HepG2 (cell line): ENCODE results near the gene CSNK1A1. TPM values are rescaled to one million over a fixed set of nuclear protein-coding genes. Genes with fewer than 3 reads are reported as not detected.

ENCODE experiments used
- ATAC-seq: fragments of 200-7000 bp; cut with Tn5 transposase; 3 replicates; pipeline ENCODE4 v1.9.1; 2020; ENCODE audit warnings: mild to moderate bottlenecking, moderate library complexity
- BruUV-seq: library from RNA; stranded (reverse); fragments of 400-500 nt; replicated peaks from 2 replicates; lab custom pipeline; 2021; lab: Mats Ljungman, UMichigan
- CTCF ChIA-PET: fragments of 300-600 bp; formaldehyde crosslinking; extraction: SDS; loops from one replicate; lab custom pipeline; 2021; ENCODE audit warnings: low total read pairs, inconsistent platforms, low intra/inter-chr PET ratio; lab: Yijun Ruan, JAX
- POLR2A ChIA-PET: fragments of 350-600 bp; sonication (Branson Sonifier 250); formaldehyde crosslinking; loops from one replicate; lab custom pipeline; 2020; ENCODE audit warnings: antibody characterized with exemption, inconsistent platforms; lab: Yijun Ruan, JAX
- DNase-seq: peaks from one replicate; pipeline ENCODE4 v3.0.0-alpha.2; 2015; ENCODE audit warnings: low spot score
- FAIRE-seq: peaks from 3 replicates; lab custom pipeline; 2011; peaks lifted over from hg19 to GRCh38; lab: Jason Lieb, UNC
- H2AFZ ChIP-seq: one replicate; pipeline ENCODE4 v1.6.1; 2011; ENCODE audit warnings: low read length, inconsistent platforms
- H3K27ac ChIP-seq: fragments of 300-600 bp; 3 replicates; pipeline ENCODE4 v1.8.0; 2011; ENCODE audit warnings: mixed run types, mild to moderate bottlenecking, mixed read lengths, low read length, inconsistent platforms; ENCODE audit not compliant: insufficient read depth; ENCODE audit errors: extremely low read length
- H3K27me3 ChIP-seq, 2 experiments: fragments of 200-600 bp in 1 of 2; 2 replicates in 1 of 2; 3 replicates in 1 of 2; pipeline versions ENCODE4 v1.6.0 to v1.8.0; 2011; ENCODE audit warnings: low read length in 2 of 2, mild to moderate bottlenecking in 2 of 2, moderate library complexity in 2 of 2, inconsistent platforms in 1 of 2; ENCODE audit not compliant: insufficient read depth in 2 of 2, control insufficient read depth in 1 of 2
- H3K36me3 ChIP-seq, 2 experiments: fragments of 200-600 bp in 1 of 2; replicated peaks in 1 of 2; 2 replicates in 1 of 2; 3 replicates in 1 of 2; pipeline versions ENCODE4 v1.5.1 to v1.8.0; 2011; ENCODE audit warnings: low read length in 2 of 2, inconsistent platforms in 1 of 2; ENCODE audit not compliant: insufficient read depth in 2 of 2, control insufficient read depth in 1 of 2
- H3K4me1 ChIP-seq: 2 replicates; pipeline ENCODE4 v1.5.1; 2012; ENCODE audit warnings: low read length, inconsistent platforms; ENCODE audit not compliant: insufficient read depth
- H3K4me2 ChIP-seq: 2 replicates; pipeline ENCODE4 v1.6.0; 2011; ENCODE audit warnings: low read depth, low read length, inconsistent platforms
- H3K4me3 ChIP-seq, 3 experiments: fragments of 200-600 bp in 1 of 3; sonication (generic), shearing (Covaris generic) in 1 of 3; replicated peaks in 1 of 3; 2 replicates each; pipeline ENCODE4 v1.5.1; 2011 to 2016; ENCODE audit warnings: low read length in 3 of 3, inconsistent platforms in 2 of 3, low read depth in 2 of 3, mild to moderate bottlenecking in 2 of 3, control low read depth in 1 of 3, mixed read lengths in 1 of 3; ENCODE audit not compliant: insufficient read depth in 1 of 3
- H3K79me2 ChIP-seq: one replicate; pipeline ENCODE4 v1.6.1; 2011; ENCODE audit warnings: low read length, inconsistent platforms; ENCODE audit not compliant: insufficient read depth
- H3K9ac ChIP-seq: 2 replicates; pipeline ENCODE4 v1.6.0; 2011; ENCODE audit warnings: mild to moderate bottlenecking, low read depth, low read length, inconsistent platforms; ENCODE audit not compliant: insufficient read depth
- H3K9me3 ChIP-seq: 2 replicates; pipeline ENCODE4 v1.5.1; 2012; ENCODE audit warnings: mild to moderate bottlenecking, low read length
- H4K20me1 ChIP-seq: 2 replicates; pipeline ENCODE4 v1.6.0; 2011; ENCODE audit warnings: inconsistent platforms, mild to moderate bottlenecking, low read length, moderate library complexity; ENCODE audit not compliant: insufficient read depth
- JDP2 ChIP-seq: sonication (generic); formaldehyde crosslinking; IDR thresholded peaks from 2 replicates; pipeline ENCODE4 v1.8.1; 2022; ENCODE audit warnings: missing genetic modification reagents, borderline replicate concordance
- MAFK ChIP-seq, 2 experiments: IDR thresholded peaks in 1 of 2; conservative IDR thresholded peaks in 1 of 2; 2 replicates each; pipeline ENCODE4 v1.6.1; 2011; ENCODE audit warnings: improper control_type of control experiment in 2 of 2, low read length in 2 of 2
- POLR2G ChIP-seq: fragments of 200-400 bp; formaldehyde crosslinking; IDR thresholded peaks from 2 replicates; pipeline ENCODE4 v1.6.1; 2018; ENCODE audit warnings: mild to moderate bottlenecking, low read depth, low read length, moderate library complexity
- RBM22 ChIP-seq: fragments of 200-400 bp; formaldehyde crosslinking; optimal IDR thresholded peaks from 2 replicates; pipeline ENCODE3; 2017; ENCODE audit warnings: mild to moderate bottlenecking, low read length, moderate library complexity
- ZBTB34 ChIP-seq: sonication (generic); formaldehyde crosslinking; IDR thresholded peaks from 2 replicates; pipeline ENCODE4 v1.8.0; 2022; ENCODE audit warnings: mild to moderate bottlenecking, missing genetic modification reagents
- ZNF143 ChIP-seq: sonication (generic); formaldehyde crosslinking; IDR thresholded peaks from 2 replicates; pipeline ENCODE4 v1.4.0; 2020; ENCODE audit warnings: missing genetic modification reagents
- ZNF234 ChIP-seq: sonication (generic); formaldehyde crosslinking; conservative IDR thresholded peaks from 2 replicates; pipeline ENCODE4 v1.5.1; 2020; ENCODE audit warnings: mild to moderate bottlenecking, missing genetic modification reagents
- ZNF841 ChIP-seq: sonication (generic); formaldehyde crosslinking; IDR thresholded peaks from 2 replicates; pipeline ENCODE4 v1.8.1; 2023; ENCODE audit warnings: missing genetic modification reagents, borderline replicate concordance
- WGBS: methylation state at CpG from one replicate; pipeline ENCODE4 v1.1.6; 2017; ENCODE audit warnings: low lambda C conversion rate; 5-methylcytosine and 5-hydroxymethylcytosine counted together
- in situ Hi-C: cut with HindIII; loops from 2 replicates; pipeline ENCODE4 v1.10.0; 2017; ENCODE audit warnings: low pct_unique_long_range_greater_than_20kb; ENCODE audit not compliant: extremely low pct_ligation_motif_present
- intact Hi-C: fragments of 100-400 bp; cut with micrococcal nuclease; formaldehyde crosslinking; loops from one replicate; pipeline ENCODE4 v1.10.0; 2022; ENCODE audit not compliant: unreplicated experiment
- polyA plus RNA-seq, 8 experiments: library from polyadenylated mRNA; depleted of rRNA in 3 of 8; stranded (reverse) in 7 of 8; unstranded in 1 of 8; fragments of >200 nt; fragmentation: Illumina TruSeq in 4 of 8; extraction: Trizol in 4 of 8; gene quantifications; 2 replicates each; pipeline versions ENCODE4 v1.2.1 to v1.2.3, GENCODE V29; 2011 to 2016; ENCODE audit warnings: low read depth in 4 of 8, missing spikeins in 1 of 8, mixed read lengths in 1 of 8; ENCODE audit not compliant: insufficient read depth in 1 of 8
- total RNA-seq, 5 experiments: library from RNA; depleted of rRNA; stranded (reverse); fragments of >200 nt; fragmentation: Illumina TruSeq; extraction: Trizol; gene quantifications; 2 replicates each; pipeline ENCODE4 v1.2.3, GENCODE V29; 2016; ENCODE audit warnings: low read depth in 1 of 5
- TF ChIP-seq, protein P1 (sequence below): sonication (generic); formaldehyde crosslinking; conservative IDR thresholded peaks from 2 replicates; pipeline ENCODE4 v1.8.1; 2023; ENCODE audit warnings: missing genetic modification reagents

CSNK1A1 gene
- total and polyA plus RNA-seq, 2 of the 13 experiments (the other 11 are each of a cell fraction or from before 2014, with no cell fraction given) = 89.0 to 149 TPM

DNA sequence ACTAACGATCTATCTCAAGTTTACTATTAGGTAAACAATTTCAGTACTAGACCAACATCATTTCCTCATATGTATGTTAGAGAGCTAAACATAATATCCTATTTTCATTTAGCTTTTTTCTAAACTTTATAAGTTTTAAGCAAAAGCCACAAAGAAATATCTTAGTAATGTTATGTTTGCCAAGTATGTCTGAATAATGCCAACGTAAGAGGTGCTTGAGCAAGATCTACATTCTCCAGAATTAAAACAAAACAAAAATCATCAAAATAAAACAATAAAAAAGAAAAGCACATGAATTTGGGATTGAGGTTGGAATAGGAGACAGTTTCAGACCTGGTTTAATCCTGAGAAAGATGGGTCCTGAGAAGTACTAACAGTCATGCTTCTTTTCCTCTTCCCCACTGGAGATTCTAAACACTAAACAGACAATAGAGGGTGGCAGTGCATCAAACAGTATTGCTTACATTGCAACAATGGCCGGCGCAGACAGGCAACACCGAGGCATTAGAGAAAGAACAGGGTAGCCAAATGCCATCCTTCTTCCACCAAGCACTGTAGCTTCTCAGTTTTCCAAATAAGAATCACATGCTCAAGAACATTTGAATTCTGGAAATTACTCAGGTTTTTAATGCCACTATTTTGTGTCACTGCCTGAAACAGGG lies 33.6 kb downstream of the CSNK1A1 start:
- Histone ChIP-seq H2AFZ (no peak overlapping the region), H3K4me3 (no peak overlapping the region), H3K79me2 (peaks cover 88% of the 10 kb centered on the region), H4K20me1 (peaks cover 18% of the 10 kb centered on the region), H3K4me1 (no peaks in the 10 kb centered on the region), H3K4me2 (no peak overlapping the region), H3K27me3 (no peaks in the 10 kb centered on the region), H3K9me3 (no peaks in the 10 kb centered on the region), H3K27ac (no peak overlapping the region), H3K36me3 (peaks cover 12 to 60% of the 10 kb centered on the region in 2 experiments), H3K9ac (no peak overlapping the region)
- TF ChIP-seq RBM22 (peak; percentile 78), MAFK (conservative IDR thresholded peaks at IDR 0.05 in 1 of 2, IDR thresholded peaks at IDR 0.05 in 1 of 2; ENCODE audit: low read length in 2 of 2) (0 out of 4 replicates have a peak, but pooled peaks of 1 of the 2 experiments have one; percentile 13), ZNF143 (no peak)
- ATAC-seq = no peak
- no peak for DNase-seq
- WGBS = 93% methylated on average over 5 of the region's 5 CpGs
- intact Hi-C loops = no loop called here
- in situ Hi-C loops = no loop called here
- ChIA-PET CTCF (no interaction called here), POLR2A (no interaction called here)
- FAIRE-seq = no peak
- BruUV-seq = no TSS peak

DNA sequence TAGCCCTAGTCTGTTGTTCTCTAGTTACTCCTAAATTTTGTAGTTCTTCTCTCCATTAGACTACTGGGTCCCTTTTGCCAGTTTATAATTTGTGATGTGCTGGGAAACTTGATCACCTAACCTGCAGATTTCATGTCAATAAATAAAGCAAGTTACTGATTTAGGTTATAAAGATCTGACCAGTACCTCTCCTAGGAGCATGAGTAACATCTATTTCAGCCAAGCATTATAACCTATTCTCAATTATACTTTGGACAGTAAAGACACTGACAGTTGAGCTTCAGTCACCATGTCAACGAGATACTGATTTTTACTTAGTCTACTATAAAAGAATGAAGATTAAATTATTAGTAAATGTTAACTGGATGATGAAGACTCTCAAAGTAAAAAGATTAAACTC lies 36.7 kb downstream of the CSNK1A1 start:
- no TSS peak for BruUV-seq
- ChIA-PET POLR2A (no interaction called here), CTCF (no interaction called here)
- in situ Hi-C loops = no loop called here
- Histone ChIP-seq H3K9me3 (no peaks in the 10 kb centered on the region), H3K9ac (no peak overlapping the region), H3K79me2 (peaks cover 60% of the 10 kb centered on the region), H2AFZ (no peak overlapping the region), H3K4me3 (no peak overlapping the region), H3K27me3 (no peaks in the 10 kb centered on the region), H3K36me3 (peaks cover 17 to 58% of the 10 kb centered on the region in 2 experiments), H4K20me1 (peaks cover 10% of the 10 kb centered on the region; the same call in 1 of the 2 replicates), H3K4me2 (no peak overlapping the region), H3K4me1 (no peaks in the 10 kb centered on the region), H3K27ac (no peak overlapping the region)
- ATAC-seq (no peak), FAIRE-seq (no peak), DNase-seq (no peak)
- 97% methylated on average over 1 of the region's 1 CpG for WGBS
- TF ChIP-seq ZNF234 (CRISPR knock-in tag) (no peak), JDP2 (CRISPR knock-in tag) (no peak), ZBTB34 (CRISPR knock-in tag) (no peak), ZNF841 (CRISPR knock-in tag) (no peak), POLR2G (no peak)
- TF ChIP-seq, protein P1, sequence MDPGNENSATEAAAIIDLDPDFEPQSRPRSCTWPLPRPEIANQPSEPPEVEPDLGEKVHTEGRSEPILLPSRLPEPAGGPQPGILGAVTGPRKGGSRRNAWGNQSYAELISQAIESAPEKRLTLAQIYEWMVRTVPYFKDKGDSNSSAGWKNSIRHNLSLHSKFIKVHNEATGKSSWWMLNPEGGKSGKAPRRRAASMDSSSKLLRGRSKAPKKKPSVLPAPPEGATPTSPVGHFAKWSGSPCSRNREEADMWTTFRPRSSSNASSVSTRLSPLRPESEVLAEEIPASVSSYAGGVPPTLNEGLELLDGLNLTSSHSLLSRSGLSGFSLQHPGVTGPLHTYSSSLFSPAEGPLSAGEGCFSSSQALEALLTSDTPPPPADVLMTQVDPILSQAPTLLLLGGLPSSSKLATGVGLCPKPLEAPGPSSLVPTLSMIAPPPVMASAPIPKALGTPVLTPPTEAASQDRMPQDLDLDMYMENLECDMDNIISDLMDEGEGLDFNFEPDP (CRISPR knock-in tag) = no peak
- intact Hi-C loops = no loop called here
